NT2/D1 (cell line): ENCODE data around the gene CD180.
A peak's percentile ranks its signal among the peaks of the same experiment; 100 is the strongest.

Experiments used
- DNase-seq: peaks from one replicate; pipeline ENCODE4 v3.0.0-alpha.2; 2011; ENCODE audit warnings: low read depth, low spot score
- H3K27me3 ChIP-seq: 2 replicates; pipeline ENCODE4 v1.6.0; 2011; ENCODE audit warnings: mild to moderate bottlenecking; ENCODE audit not compliant: insufficient read length, insufficient read depth
- H3K36me3 ChIP-seq: 2 replicates; pipeline ENCODE4 v1.6.1; 2011; ENCODE audit warnings: mild to moderate bottlenecking, low read length, mixed read lengths; ENCODE audit not compliant: insufficient read depth, insufficient read length
- H3K4me1 ChIP-seq: 2 replicates; pipeline ENCODE4 v1.5.1; 2011; ENCODE audit not compliant: insufficient read depth, insufficient read length
- H3K4me3 ChIP-seq: 2 replicates; pipeline ENCODE4 v1.5.1; 2011; ENCODE audit warnings: low read depth; ENCODE audit not compliant: insufficient read length
- H3K9ac ChIP-seq: 2 replicates; pipeline ENCODE4 v1.6.0; 2011; ENCODE audit warnings: low read depth; ENCODE audit not compliant: insufficient read length
- H3K9me3 ChIP-seq: 2 replicates; pipeline ENCODE4 v1.5.1; 2011; ENCODE audit warnings: mild to moderate bottlenecking, low read length; ENCODE audit not compliant: insufficient read depth
- SUZ12 ChIP-seq: IDR thresholded peaks from 2 replicates; pipeline ENCODE4 v1.6.1; 2011; ENCODE audit not compliant: insufficient read length, insufficient read depth; ENCODE audit errors: extremely low read depth
- YY1 ChIP-seq: IDR thresholded peaks from 2 replicates; pipeline ENCODE4 v1.6.1; 2011; ENCODE audit not compliant: insufficient read length, insufficient read depth
- ZNF274 ChIP-seq: IDR thresholded peaks from 2 replicates; pipeline ENCODE4 v1.6.1; 2011; ENCODE audit warnings: mild to moderate bottlenecking, low read depth, low read length

CD180 gene

GRCh38 chr5:67211926-67212325 lies 15.3 kb upstream of the CD180 start:
- Histone ChIP-seq H3K27me3 (no peaks in the 10 kb centered on the region), H3K9me3 (no peaks in the 10 kb centered on the region), H3K4me3 (no peak overlapping the region), H3K9ac (no peak overlapping the region), H3K4me1 (peaks cover 3% of the 10 kb centered on the region), H3K36me3 (no peaks in the 10 kb centered on the region)
- no peak for TF ChIP-seq ZNF274
- TF ChIP-seq YY1, result no peak
- TF ChIP-seq SUZ12, result no peak
- no peak for DNase-seq

DNA sequence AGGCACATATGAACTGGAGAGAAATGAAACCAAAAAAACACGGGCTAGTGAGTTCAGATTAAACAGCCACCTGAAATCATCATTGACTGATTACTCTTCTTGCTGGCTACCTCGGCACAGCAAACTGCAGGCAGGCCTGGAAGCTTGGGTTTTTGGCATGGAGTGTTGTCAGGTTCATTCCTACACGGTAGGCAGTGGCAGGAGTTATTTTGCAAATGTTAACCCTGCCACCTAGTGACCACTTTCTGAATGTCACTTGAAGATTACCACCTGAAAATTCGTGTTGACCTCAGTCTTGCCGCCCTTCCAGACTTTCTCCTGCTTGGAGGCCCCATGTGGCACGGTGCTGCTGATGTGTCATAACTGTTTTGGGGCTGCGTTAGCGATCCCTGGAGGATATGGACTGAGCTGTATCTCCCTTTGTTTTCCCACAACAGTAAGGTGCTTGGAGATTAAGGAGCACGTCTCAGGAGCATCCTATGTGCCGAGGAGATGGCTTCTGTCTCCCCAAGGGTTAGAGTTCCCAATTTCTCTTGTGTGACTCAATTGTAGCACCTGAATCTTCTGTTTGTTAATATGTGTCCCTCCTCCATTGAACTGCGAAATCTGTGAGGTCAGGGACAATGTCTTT lies 12.7 kb upstream of the CD180 start:
- no peak overlapping the region for H3K4me3 ChIP-seq
- no peak overlapping the region for H3K9ac ChIP-seq
- peaks cover 3% of the 10 kb centered on the region for H3K4me1 ChIP-seq
- TF ChIP-seq YY1 (no peak), ZNF274 (no peak), SUZ12 (no peak)
- DNase-seq, result peak; percentile 81
- H3K36me3 ChIP-seq, result no peaks in the 10 kb centered on the region
- no peaks in the 10 kb centered on the region for H3K27me3 ChIP-seq
- H3K9me3 ChIP-seq, result no peaks in the 10 kb centered on the region

GRCh38 chr5:67208403-67208802 lies 11.8 kb upstream of the CD180 start:
- H3K9ac ChIP-seq, result no peak overlapping the region
- DNase-seq, result no peak
- no peaks in the 10 kb centered on the region for H3K9me3 ChIP-seq
- H3K36me3 ChIP-seq, result no peaks in the 10 kb centered on the region
- H3K4me3 ChIP-seq, result no peak overlapping the region
- peaks cover 3% of the 10 kb centered on the region for H3K4me1 ChIP-seq
- TF ChIP-seq ZNF274, result no peak
- TF ChIP-seq SUZ12, result no peak
- TF ChIP-seq YY1, result no peak
- H3K27me3 ChIP-seq, result no peaks in the 10 kb centered on the region

GRCh38 chr5:67206929-67207328 lies 10.3 kb upstream of the CD180 start:
- Histone ChIP-seq H3K4me1 (peaks cover 3% of the 10 kb centered on the region), H3K36me3 (no peaks in the 10 kb centered on the region), H3K9ac (no peak overlapping the region), H3K4me3 (no peak overlapping the region), H3K9me3 (no peaks in the 10 kb centered on the region), H3K27me3 (no peaks in the 10 kb centered on the region)
- DNase-seq, result no peak
- TF ChIP-seq SUZ12 (no peak), ZNF274 (no peak), YY1 (no peak)

DNA sequence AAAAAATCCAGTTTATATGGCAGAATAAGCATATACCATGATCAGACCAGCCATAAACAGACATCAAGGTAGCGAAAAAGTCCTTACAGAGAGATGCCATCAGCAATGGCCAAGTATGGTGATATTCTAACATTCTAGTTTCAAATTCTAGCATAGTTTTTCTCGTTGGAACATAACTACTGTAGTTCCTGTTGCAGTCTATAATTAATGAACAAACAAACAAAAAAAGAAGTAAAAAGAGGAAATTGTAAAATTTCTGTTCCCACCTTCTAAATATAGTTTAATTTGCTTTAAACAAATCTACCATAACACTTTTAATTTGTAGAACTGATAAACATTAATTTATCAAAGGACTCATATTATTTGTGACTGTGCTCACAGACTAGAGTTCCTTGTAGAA lies 9.9 kb upstream of the CD180 start:
- Histone ChIP-seq H3K36me3 (no peaks in the 10 kb centered on the region), H3K4me3 (no peak overlapping the region), H3K4me1 (peaks cover 3% of the 10 kb centered on the region), H3K27me3 (no peaks in the 10 kb centered on the region), H3K9me3 (no peaks in the 10 kb centered on the region), H3K9ac (no peak overlapping the region)
- TF ChIP-seq YY1 (no peak), ZNF274 (no peak), SUZ12 (no peak)
- DNase-seq, result no peak

DNA sequence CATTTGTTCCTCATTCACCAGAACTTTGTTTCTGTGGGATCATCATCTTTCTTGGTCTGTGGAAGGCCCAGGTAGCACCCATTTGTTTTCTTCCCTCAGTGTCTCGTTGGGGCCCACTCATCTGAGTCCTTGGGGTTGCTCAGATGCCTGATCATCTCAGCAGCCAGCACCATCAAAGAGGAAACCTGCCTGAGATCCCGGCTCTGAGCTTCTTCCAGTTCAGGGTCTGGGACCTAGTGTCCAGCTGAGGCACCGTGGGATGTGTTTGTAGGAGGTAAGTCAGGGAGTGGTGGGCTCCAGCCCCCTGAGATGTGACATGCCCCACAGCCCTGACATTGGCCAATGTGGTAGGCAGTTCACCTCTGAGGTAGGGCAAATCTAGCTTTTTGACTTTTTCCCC lies 9.4 kb upstream of the CD180 start:
- no peak overlapping the region for H3K4me3 ChIP-seq
- DNase-seq, result no peak
- TF ChIP-seq ZNF274 (no peak), SUZ12 (no peak), YY1 (no peak)

DNA sequence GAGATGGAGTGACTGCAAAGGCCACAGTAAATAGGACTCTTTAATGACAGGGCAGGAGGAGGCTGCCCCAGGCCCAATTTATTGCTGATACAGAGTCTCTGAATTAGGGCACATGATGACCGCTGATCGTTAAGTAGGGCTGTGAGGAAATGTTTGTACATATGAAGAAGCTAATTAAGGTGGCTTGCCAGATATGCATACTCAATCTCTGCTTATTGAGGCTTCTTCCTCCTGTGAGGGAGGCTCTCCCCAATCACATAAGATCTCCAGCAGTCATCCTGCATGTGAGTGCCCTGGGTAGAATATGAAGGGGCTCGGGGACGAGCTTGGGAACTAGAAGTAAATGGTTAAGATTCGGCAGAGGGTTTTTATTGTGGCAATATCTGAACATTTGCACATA lies 8.2 kb upstream of the CD180 start:
- no peaks in the 10 kb centered on the region for H3K9me3 ChIP-seq
- no peak for DNase-seq
- H3K4me1 ChIP-seq, result peaks cover 3% of the 10 kb centered on the region
- TF ChIP-seq ZNF274, result no peak
- TF ChIP-seq YY1, result no peak
- TF ChIP-seq SUZ12, result no peak
- no peaks in the 10 kb centered on the region for H3K36me3 ChIP-seq
- no peaks in the 10 kb centered on the region for H3K27me3 ChIP-seq
- H3K9ac ChIP-seq, result no peak overlapping the region
- no peak overlapping the region for H3K4me3 ChIP-seq

More for the DNA sequence above, 9.4 kb upstream of the CD180 start:
- Histone ChIP-seq H3K9me3 (no peaks in the 10 kb centered on the region), H3K36me3 (no peaks in the 10 kb centered on the region), H3K4me1 (peaks cover 3% of the 10 kb centered on the region), H3K27me3 (no peaks in the 10 kb centered on the region), H3K9ac (no peak overlapping the region)

GRCh38 chr5:67203701-67204074 lies 7.1 kb upstream of the CD180 start:
- TF ChIP-seq ZNF274 (no peak), SUZ12 (no peak), YY1 (no peak)
- no peaks in the 10 kb centered on the region for H3K27me3 ChIP-seq
- no peaks in the 10 kb centered on the region for H3K36me3 ChIP-seq
- no peaks in the 10 kb centered on the region for H3K4me1 ChIP-seq
- no peak overlapping the region for H3K9ac ChIP-seq
- DNase-seq, result no peak
- no peaks in the 10 kb centered on the region for H3K9me3 ChIP-seq
- no peak overlapping the region for H3K4me3 ChIP-seq
